ENCODE data around the gene PRM2.

PRM2 gene, protein sequence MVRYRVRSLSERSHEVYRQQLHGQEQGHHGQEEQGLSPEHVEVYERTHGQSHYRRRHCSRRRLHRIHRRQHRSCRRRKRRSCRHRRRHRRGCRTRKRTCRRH

DNA sequence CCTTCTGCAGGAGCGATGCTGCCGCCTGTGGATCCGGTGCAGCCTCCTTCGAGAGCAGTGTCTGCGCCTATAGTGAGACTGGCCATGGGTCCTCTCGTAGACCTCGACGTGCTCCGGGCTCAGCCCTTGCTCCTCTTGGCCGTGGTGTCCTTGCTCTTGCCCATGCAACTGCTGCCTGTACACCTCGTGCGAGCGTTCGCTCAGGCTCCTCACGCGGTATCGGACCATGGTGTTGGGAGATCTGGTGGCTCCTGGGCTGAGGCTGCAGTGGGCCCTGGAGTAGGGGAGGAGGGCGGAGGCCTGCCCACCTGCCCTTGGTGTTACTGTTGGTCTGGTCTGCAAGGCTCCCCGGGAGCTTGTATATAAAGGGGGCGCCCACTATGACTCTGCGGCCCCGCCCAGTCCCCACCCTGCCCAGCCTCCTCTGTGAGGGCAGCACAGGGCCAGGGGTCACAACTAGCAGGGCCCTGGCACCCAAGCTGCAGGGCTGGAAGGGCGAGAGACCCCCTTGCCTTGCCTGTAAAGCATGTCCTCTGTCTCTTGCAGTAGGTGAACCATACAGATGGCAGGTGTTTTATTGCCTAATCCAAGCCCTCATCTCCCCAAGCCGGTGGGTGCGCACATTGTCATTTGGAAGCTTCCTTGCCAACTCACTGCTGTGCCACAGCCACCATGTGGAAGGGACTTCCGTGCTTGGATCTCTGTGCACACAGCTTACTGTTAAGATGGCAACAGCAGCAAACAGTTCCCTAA lies at the start of gene PRM2:
TSS of gene PRM2 (minus strand) at position 338 of the 753 bp plus-strand sequence. CDS start at position 228, 110 bp downstream.
- Histone ChIP-seq H3K4me2 (ENCODE audit: low read length) (no peak within 1 kb of the TSS), H3K36me3 (ENCODE audit: control insufficient read depth, low read length) (no peaks in the 10 kb centered on the region), H3K4me1 (ENCODE audit: control insufficient read depth, low read length) (peaks cover 15% of the 10 kb centered on the region), H3K27me3 (ENCODE audit: control insufficient read depth, low read length) (no peaks in the 10 kb centered on the region), H3K9me3 (ENCODE audit: control insufficient read depth, insufficient read depth, low read length) (no peaks in the 10 kb centered on the region), H3K79me2 (ENCODE audit: control insufficient read depth, low read length) (no peaks in the 10 kb centered on the region), H3K4me3 (ENCODE audit: low read length) (no peak within 1 kb of the TSS), H4K20me1 (ENCODE audit: control insufficient read depth, insufficient read depth, low read depth, low read length) (no peaks in the 10 kb centered on the region), H3K27ac (ENCODE audit: low read depth, low read length) (no peak within 1 kb of the TSS), H3K9me2 (replicated peaks; ENCODE audit: control insufficient read depth, low read length) (no peaks in the 10 kb centered on the region), H3F3A (ENCODE audit: control insufficient read depth, insufficient read depth) (no peaks in the 10 kb centered on the region)
- TF ChIP-seq EZH2phosphoT487 (IDR thresholded peaks at IDR 0.05; ENCODE audit: borderline replicate concordance, low read length) = no peak
- TF ChIP-seq, protein P1, sequence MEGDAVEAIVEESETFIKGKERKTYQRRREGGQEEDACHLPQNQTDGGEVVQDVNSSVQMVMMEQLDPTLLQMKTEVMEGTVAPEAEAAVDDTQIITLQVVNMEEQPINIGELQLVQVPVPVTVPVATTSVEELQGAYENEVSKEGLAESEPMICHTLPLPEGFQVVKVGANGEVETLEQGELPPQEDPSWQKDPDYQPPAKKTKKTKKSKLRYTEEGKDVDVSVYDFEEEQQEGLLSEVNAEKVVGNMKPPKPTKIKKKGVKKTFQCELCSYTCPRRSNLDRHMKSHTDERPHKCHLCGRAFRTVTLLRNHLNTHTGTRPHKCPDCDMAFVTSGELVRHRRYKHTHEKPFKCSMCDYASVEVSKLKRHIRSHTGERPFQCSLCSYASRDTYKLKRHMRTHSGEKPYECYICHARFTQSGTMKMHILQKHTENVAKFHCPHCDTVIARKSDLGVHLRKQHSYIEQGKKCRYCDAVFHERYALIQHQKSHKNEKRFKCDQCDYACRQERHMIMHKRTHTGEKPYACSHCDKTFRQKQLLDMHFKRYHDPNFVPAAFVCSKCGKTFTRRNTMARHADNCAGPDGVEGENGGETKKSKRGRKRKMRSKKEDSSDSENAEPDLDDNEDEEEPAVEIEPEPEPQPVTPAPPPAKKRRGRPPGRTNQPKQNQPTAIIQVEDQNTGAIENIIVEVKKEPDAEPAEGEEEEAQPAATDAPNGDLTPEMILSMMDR (IDR thresholded peaks at IDR 0.05; ENCODE audit: low read depth, low read length, poor library complexity, severe bottlenecking) = no peak

DNA sequence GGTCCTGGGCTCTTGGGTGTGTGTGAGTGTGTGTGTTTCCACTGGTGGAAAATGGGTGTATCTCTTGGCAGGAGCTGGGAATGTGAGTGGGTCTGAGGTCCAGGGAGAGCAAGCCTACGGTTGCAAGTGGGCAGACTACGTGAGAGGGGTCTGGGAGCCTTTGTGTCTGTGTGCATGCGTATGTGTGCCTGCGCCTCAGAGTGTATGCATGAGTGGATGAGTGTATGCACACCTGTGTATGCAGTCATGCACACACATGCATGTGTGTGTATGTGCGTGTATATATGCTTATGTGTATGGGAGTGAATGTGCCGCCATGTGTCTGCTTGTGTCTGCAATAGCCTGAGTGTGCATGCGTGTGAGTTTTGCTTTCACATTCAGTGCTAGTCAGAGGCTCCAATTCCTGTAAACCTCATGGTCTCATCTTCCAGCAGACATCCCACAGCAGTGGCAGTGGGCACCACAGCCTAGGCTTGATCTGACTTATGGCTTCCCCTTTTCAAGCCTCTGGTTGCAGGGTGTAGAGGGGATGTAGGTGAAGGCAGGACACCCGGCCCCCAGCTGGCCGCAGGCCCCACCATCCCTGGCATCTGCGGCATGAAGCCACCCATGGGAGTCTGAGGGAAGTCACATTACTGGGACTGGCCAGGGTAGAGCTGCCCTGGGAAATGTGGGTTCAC lies 49.3 kb upstream of the PRM2 start:
- Histone ChIP-seq H3K27ac (ENCODE audit: low read depth, low read length) (no peak overlapping the region), H3K27me3 (ENCODE audit: control insufficient read depth, low read length) (peaks cover 29% of the 10 kb centered on the region), H3F3A (ENCODE audit: control insufficient read depth, insufficient read depth) (peaks cover 17% of the 10 kb centered on the region), H3K9me3 (ENCODE audit: control insufficient read depth, insufficient read depth, low read length) (peaks cover 6% of the 10 kb centered on the region), H3K4me2 (ENCODE audit: low read length) (no peak overlapping the region), H3K4me3 (ENCODE audit: low read length) (no peak overlapping the region), H3K36me3 (ENCODE audit: control insufficient read depth, low read length) (no peaks in the 10 kb centered on the region), H3K4me1 (ENCODE audit: control insufficient read depth, low read length) (peaks cover 60% of the 10 kb centered on the region), H3K79me2 (ENCODE audit: control insufficient read depth, low read length) (no peaks in the 10 kb centered on the region), H3K9me2 (replicated peaks; ENCODE audit: control insufficient read depth, low read length) (no peaks in the 10 kb centered on the region), H4K20me1 (ENCODE audit: control insufficient read depth, insufficient read depth, low read depth, low read length) (no peaks in the 10 kb centered on the region)
- no peak for TF ChIP-seq EZH2phosphoT487 (IDR thresholded peaks at IDR 0.05; ENCODE audit: borderline replicate concordance, low read length)
- TF ChIP-seq, protein P1 (IDR thresholded peaks at IDR 0.05; ENCODE audit: low read depth, low read length, poor library complexity, severe bottlenecking) = no peak

DNA sequence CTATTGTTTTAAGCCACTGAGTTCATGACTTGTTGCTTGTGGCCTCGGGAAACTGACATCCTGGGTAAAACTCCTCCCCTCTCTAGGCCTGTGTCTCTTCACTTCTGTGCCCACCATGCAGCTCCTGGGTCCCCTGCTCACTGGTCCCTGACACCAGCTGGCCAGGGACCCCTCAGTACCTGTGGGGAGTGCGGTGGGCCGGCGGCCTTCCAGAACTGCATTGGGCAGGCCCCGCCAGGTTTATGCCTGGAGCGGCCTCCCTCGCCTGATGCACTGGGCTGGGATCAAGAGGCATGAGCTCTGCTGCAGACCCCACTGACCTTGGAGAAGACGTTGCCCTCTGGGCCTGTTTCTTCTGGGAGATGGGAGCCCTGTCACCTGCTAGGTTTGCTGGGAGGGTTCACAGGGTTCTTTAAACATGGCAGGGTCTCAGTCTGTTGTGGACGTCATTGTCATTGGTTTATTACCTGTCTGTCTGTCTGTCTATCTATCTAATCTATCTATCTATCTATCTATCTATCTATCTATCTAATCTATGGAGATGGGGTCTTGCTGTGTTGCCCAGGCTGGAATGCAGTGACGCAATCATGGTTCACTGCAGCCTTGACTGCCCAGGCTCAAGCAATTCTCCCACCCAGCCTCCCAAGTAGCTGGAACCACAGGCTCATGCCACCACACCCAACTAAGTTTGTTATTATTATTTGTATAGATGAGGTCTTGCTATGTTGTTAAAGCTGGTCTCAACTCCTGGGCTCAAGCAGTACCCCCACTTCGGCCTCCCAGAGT lies 47.5 kb upstream of the PRM2 start:
- no peak overlapping the region for H3K4me3 ChIP-seq (ENCODE audit: low read length)
- H3K4me2 ChIP-seq (ENCODE audit: low read length) = no peak overlapping the region
- no peaks in the 10 kb centered on the region for H3K79me2 ChIP-seq (ENCODE audit: control insufficient read depth, low read length)
- H3K27ac ChIP-seq (ENCODE audit: low read depth, low read length) = no peak overlapping the region
- H3K27me3 ChIP-seq (ENCODE audit: control insufficient read depth, low read length) = peaks cover 26% of the 10 kb centered on the region
- H3F3A ChIP-seq (ENCODE audit: control insufficient read depth, insufficient read depth) = peaks cover 7% of the 10 kb centered on the region
- TF ChIP-seq, protein P1 (IDR thresholded peaks at IDR 0.05; ENCODE audit: low read depth, low read length, poor library complexity, severe bottlenecking) = no peak
- no peak for TF ChIP-seq EZH2phosphoT487 (IDR thresholded peaks at IDR 0.05; ENCODE audit: borderline replicate concordance, low read length)
- H3K4me1 ChIP-seq (ENCODE audit: control insufficient read depth, low read length) = peaks cover 52% of the 10 kb centered on the region
- H3K9me2 ChIP-seq (replicated peaks; ENCODE audit: control insufficient read depth, low read length) = no peaks in the 10 kb centered on the region
- no peaks in the 10 kb centered on the region for H4K20me1 ChIP-seq (ENCODE audit: control insufficient read depth, insufficient read depth, low read depth, low read length)
- H3K9me3 ChIP-seq (ENCODE audit: control insufficient read depth, insufficient read depth, low read length) = peaks cover 6% of the 10 kb centered on the region
- no peaks in the 10 kb centered on the region for H3K36me3 ChIP-seq (ENCODE audit: control insufficient read depth, low read length)
